Keratinocyte (primary cell): ENCODE measurements around the gene IGFBP3.

Experiments
- EZH2 ChIP-seq: IDR thresholded peaks from one replicate; pipeline ENCODE4 v1.6.1; 2012; ENCODE audit warnings: inconsistent platforms, mild to moderate bottlenecking, low read length, moderate library complexity
- TF ChIP-seq, protein P1 (sequence below), 3 experiments: IDR thresholded peaks in 1 of 3; conservative IDR thresholded peaks in 1 of 3; optimal IDR thresholded peaks in 1 of 3; 2 replicates in 2 of 3; 3 replicates in 1 of 3; pipeline versions ENCODE3 to v1.5.1; 2011; ENCODE audit warnings: low read length in 3 of 3, mild to moderate bottlenecking in 3 of 3, moderate library complexity in 2 of 3, control low read depth in 1 of 3, inconsistent platforms in 1 of 3; ENCODE audit not compliant: insufficient read depth in 2 of 3; ENCODE audit errors: extremely low read depth in 1 of 3

- TF ChIP-seq, protein P1, sequence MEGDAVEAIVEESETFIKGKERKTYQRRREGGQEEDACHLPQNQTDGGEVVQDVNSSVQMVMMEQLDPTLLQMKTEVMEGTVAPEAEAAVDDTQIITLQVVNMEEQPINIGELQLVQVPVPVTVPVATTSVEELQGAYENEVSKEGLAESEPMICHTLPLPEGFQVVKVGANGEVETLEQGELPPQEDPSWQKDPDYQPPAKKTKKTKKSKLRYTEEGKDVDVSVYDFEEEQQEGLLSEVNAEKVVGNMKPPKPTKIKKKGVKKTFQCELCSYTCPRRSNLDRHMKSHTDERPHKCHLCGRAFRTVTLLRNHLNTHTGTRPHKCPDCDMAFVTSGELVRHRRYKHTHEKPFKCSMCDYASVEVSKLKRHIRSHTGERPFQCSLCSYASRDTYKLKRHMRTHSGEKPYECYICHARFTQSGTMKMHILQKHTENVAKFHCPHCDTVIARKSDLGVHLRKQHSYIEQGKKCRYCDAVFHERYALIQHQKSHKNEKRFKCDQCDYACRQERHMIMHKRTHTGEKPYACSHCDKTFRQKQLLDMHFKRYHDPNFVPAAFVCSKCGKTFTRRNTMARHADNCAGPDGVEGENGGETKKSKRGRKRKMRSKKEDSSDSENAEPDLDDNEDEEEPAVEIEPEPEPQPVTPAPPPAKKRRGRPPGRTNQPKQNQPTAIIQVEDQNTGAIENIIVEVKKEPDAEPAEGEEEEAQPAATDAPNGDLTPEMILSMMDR (optimal IDR thresholded peaks at IDR 0.05 in 1 of 3, IDR thresholded peaks at IDR 0.05 in 1 of 3, conservative IDR thresholded peaks at IDR 0.05 in 1 of 3; ENCODE audit: extremely low read depth in 1 of 3, insufficient read depth in 2 of 3, low read length in 3 of 3), result no peak
- TF ChIP-seq EZH2, result no peak
Measured at GRCh38 chr7:45881280-45881758, 39.8 kb downstream of the IGFBP3 start.
